ENCODE results near the gene ZNF710. TPM values are rescaled to one million over a fixed set of nuclear protein-coding genes. Genes with fewer than 3 reads are reported as not detected.

ZNF710 gene
- total RNA-seq, 1 experiment from 2014 or later: 6.3 TPM

DNA sequence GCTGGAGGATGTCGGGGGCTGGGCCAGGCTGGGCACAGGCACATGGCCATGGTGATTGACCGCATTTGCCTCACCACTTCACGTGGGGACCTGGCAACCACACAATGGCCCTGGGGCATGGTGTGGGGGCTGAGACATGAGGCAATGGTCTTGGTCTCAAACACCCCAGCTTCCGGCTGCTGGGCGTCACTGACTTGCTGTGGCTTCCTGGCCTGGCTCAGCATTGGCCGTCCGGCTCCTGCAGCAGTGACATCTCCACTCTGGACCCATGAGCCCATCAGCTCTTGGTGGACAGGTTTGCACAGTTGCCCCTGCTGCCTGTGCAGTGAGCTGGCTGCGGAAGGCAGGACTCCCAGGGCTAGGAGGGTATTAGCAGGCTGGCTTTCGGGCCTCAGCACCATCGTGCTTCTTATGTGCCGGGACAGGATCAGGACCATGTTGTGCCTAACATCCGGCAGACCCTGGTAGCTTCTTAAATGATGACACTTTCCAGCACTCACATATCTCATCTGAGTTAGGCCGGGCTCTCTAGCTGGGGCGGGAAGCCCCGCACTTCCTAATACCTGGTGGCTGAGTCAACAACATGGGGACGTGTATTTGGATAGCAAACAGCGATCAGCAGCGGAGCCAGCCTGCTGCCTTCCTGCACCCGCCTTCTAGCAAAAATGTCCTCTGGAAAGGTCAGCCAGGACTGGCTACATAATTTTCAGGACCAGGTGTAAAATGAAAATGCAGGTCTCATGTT lies 34.1 kb downstream of the ZNF710 start:
- Histone ChIP-seq H3K27ac (no peak overlapping the region), H3K27me3 (no peaks in the 10 kb centered on the region), H3K4me3 (no peak overlapping the region), H3K9me3 (replicated peaks) (no peaks in the 10 kb centered on the region), H3K4me1 (no peaks in the 10 kb centered on the region; the same call in 1 of the 2 replicates), H3K36me3 (no peaks in the 10 kb centered on the region)
- DNase-seq: no peak

GRCh38 chr15:90035840-90036230 lies 34.7 kb downstream of the ZNF710 start:
- Histone ChIP-seq H3K27me3 (no peaks in the 10 kb centered on the region), H3K4me3 (no peak overlapping the region), H3K9me3 (replicated peaks) (no peaks in the 10 kb centered on the region), H3K36me3 (no peaks in the 10 kb centered on the region), H3K4me1 (no peaks in the 10 kb centered on the region; the same call in 1 of the 2 replicates), H3K27ac (no peak overlapping the region)
- DNase-seq: no peak

DNA sequence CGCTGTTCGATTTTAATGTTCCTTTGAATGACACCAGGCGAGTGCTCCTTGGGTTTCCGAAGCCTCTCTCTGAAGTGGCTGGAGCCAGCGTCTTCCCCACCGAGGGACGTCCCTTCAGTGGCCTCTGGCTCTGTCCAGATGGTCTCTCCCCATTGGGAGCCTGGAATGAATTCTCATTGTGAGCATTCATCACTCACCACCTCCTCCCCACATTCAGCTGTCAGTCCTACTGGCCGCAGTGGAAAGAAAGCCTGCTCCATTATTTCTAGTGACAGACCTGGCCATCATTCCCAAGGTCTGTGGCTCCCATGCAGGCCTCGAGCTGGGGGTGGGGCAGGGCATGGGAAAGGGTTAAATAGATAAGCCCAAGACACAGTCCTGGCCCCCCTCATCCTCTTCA lies 35.2 kb downstream of the ZNF710 start:
- no peak overlapping the region for H3K27ac ChIP-seq
- H3K4me1 ChIP-seq: no peaks in the 10 kb centered on the region; the same call in 1 of the 2 replicates
- DNase-seq: no peak
- no peak overlapping the region for H3K4me3 ChIP-seq
- no peaks in the 10 kb centered on the region for H3K9me3 ChIP-seq (replicated peaks)
- no peaks in the 10 kb centered on the region for H3K27me3 ChIP-seq
- H3K36me3 ChIP-seq: no peaks in the 10 kb centered on the region

DNA sequence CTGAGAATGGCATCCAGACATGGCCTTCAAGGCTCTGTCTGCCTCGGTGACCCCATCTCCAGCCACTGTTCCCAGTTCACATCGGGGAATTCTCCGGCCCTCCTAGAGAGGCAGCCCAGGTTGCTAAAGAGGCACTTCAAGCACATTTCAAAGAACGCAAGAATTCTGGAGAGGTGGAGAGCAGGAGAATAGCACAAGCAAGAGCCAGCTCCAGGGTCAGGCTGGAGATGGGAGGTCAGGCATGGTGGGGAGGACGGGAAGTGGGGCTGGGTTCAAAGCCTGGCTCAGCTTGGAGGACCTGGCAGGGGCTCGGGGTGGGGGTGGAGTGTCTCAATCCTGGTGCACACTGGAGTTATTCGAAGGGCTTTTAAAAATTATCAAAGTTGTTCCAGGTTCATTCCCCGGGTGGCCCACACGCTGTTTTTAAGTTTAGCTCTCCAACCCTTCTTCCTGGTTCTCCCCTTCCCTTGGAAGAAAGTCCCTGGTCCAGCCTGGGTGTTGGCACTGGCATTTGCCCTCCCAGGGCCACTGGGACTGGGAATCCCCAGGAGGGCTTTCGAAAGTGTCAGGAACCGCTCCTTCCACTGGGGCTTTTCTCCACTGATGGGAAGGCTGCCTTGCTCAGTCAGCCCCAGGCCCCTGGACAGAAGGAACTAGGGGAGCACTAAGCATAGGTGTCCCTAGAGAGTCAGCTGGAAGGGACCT lies 35.8 kb downstream of the ZNF710 start:
- Histone ChIP-seq H3K36me3 (no peaks in the 10 kb centered on the region), H3K27ac (no peak overlapping the region), H3K4me1 (no peaks in the 10 kb centered on the region; the same call in 1 of the 2 replicates), H3K27me3 (no peaks in the 10 kb centered on the region), H3K4me3 (no peak overlapping the region), H3K9me3 (replicated peaks) (no peaks in the 10 kb centered on the region)
- DNase-seq: no peak

GRCh38 chr15:90037511-90037860 lies 36.4 kb downstream of the ZNF710 start:
- no peak for DNase-seq
- Histone ChIP-seq H3K27ac (no peak overlapping the region), H3K4me1 (no peaks in the 10 kb centered on the region; the same call in 1 of the 2 replicates), H3K27me3 (no peaks in the 10 kb centered on the region), H3K9me3 (replicated peaks) (no peaks in the 10 kb centered on the region), H3K36me3 (no peaks in the 10 kb centered on the region), H3K4me3 (no peak overlapping the region)

GRCh38 chr15:90037961-90038631 lies 37.0 kb downstream of the ZNF710 start:
- Histone ChIP-seq H3K4me3 (no peak overlapping the region), H3K9me3 (replicated peaks) (no peaks in the 10 kb centered on the region), H3K27ac (no peak overlapping the region), H3K36me3 (no peaks in the 10 kb centered on the region), H3K4me1 (no peaks in the 10 kb centered on the region; the same call in 1 of the 2 replicates), H3K27me3 (no peaks in the 10 kb centered on the region)
- no peak for DNase-seq

- no peak for DNase-seq
- no peak overlapping the region for H3K27ac ChIP-seq
- H3K27me3 ChIP-seq: no peaks in the 10 kb centered on the region
- no peaks in the 10 kb centered on the region for H3K36me3 ChIP-seq
- no peaks in the 10 kb centered on the region for H3K9me3 ChIP-seq (replicated peaks)
- no peaks in the 10 kb centered on the region; the same call in 1 of the 2 replicates for H3K4me1 ChIP-seq
- no peak overlapping the region for H3K4me3 ChIP-seq
Observed at GRCh38 chr15:90038632-90039095, 37.5 kb downstream of the ZNF710 start.

DNA sequence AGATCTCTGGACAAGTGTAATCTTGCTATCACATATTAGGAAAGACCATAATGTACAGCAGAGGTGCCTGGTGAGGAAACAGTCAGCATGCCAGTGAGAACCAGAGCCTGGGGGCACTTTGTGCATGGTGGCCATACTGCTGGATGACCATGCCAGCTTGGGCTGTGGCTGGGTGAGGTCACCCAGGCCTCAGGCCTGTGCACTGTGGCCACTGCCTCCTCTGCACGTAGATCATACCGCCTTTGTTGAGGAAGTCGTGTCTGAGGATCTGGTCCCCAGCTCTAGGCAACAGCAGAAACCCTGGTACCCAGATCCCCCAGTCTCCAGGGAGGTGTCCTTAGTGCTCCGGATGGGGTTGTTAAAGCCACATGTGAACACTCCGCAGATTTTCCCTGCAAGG lies 38.9 kb downstream of the ZNF710 start:
- H3K36me3 ChIP-seq: no peaks in the 10 kb centered on the region
- no peak overlapping the region for H3K4me3 ChIP-seq
- H3K9me3 ChIP-seq (replicated peaks): no peaks in the 10 kb centered on the region
- no peaks in the 10 kb centered on the region for H3K4me1 ChIP-seq
- no peak overlapping the region for H3K27ac ChIP-seq
- DNase-seq: no peak
- H3K27me3 ChIP-seq: no peaks in the 10 kb centered on the region

GRCh38 chr15:90040618-90041017 lies 39.5 kb downstream of the ZNF710 start:
- no peaks in the 10 kb centered on the region for H3K9me3 ChIP-seq (replicated peaks)
- no peaks in the 10 kb centered on the region for H3K4me1 ChIP-seq
- no peaks in the 10 kb centered on the region for H3K27me3 ChIP-seq
- no peaks in the 10 kb centered on the region for H3K36me3 ChIP-seq
- H3K27ac ChIP-seq: no peak overlapping the region
- no peak overlapping the region for H3K4me3 ChIP-seq
- no peak for DNase-seq

DNA sequence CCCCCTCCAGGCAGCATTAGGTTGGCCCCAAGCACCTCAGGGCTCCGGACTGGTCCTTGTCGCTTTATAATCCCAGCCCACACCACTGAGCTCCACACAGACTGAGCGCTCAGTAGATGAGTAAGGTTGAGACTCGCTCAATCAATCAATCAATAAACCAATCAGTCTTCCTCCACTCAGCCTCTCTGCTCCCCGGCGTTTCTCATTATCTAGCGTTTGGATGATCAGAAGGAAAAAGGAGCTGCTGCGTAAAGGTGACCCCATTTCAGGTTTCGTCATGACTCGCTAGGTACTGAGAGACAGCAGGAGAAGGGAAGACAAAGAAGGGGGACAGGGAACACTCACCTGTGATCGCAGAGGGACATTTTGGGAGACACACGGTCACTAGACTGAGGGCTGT lies 41.2 kb downstream of the ZNF710 start:
- H3K27me3 ChIP-seq: no peaks in the 10 kb centered on the region
- DNase-seq: no peak
- no peaks in the 10 kb centered on the region for H3K36me3 ChIP-seq
- H3K4me3 ChIP-seq: no peak overlapping the region
- H3K4me1 ChIP-seq: no peaks in the 10 kb centered on the region
- H3K27ac ChIP-seq: no peak overlapping the region
- H3K9me3 ChIP-seq (replicated peaks): no peaks in the 10 kb centered on the region

GRCh38 chr15:90042766-90043529 lies 41.8 kb downstream of the ZNF710 start:
- Histone ChIP-seq H3K4me3 (no peak overlapping the region), H3K27me3 (no peaks in the 10 kb centered on the region), H3K36me3 (no peaks in the 10 kb centered on the region), H3K9me3 (replicated peaks) (no peaks in the 10 kb centered on the region), H3K4me1 (no peaks in the 10 kb centered on the region), H3K27ac (no peak overlapping the region)
- no peak for DNase-seq

- H3K4me3 ChIP-seq: no peak overlapping the region
- H3K27me3 ChIP-seq: no peaks in the 10 kb centered on the region
- no peak for DNase-seq
- no peaks in the 10 kb centered on the region for H3K9me3 ChIP-seq (replicated peaks)
- no peaks in the 10 kb centered on the region for H3K4me1 ChIP-seq
- H3K36me3 ChIP-seq: no peaks in the 10 kb centered on the region
- no peak overlapping the region for H3K27ac ChIP-seq
Observed at GRCh38 chr15:90043530-90044010, 42.4 kb downstream of the ZNF710 start.

DNA sequence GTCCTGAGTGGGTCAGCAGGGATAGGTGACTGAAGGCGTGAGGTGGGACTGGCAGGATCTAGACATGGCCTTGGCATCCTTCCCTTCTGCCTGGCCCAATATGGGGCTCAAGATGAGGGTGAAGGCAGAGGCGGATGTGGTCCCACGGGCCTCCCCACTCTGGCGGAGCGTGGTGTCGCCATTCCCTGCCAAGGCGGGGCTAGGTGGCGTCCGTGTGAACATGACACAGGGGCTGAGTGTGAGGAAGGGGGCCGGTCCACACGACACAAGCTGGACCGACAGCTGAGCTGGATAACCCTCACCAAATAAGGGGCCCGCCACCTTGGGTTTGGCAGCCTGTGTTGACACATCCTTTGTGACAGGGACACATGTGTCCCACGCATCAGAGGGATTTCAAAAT lies 43.1 kb downstream of the ZNF710 start:
- H3K4me3 ChIP-seq: no peak overlapping the region
- H3K4me1 ChIP-seq: no peaks in the 10 kb centered on the region
- H3K9me3 ChIP-seq (replicated peaks): no peaks in the 10 kb centered on the region
- no peaks in the 10 kb centered on the region for H3K27me3 ChIP-seq
- H3K27ac ChIP-seq: no peak overlapping the region
- DNase-seq: no peak
- no peaks in the 10 kb centered on the region for H3K36me3 ChIP-seq

- H3K4me1 ChIP-seq: no peaks in the 10 kb centered on the region
- DNase-seq: no peak
- no peak overlapping the region for H3K4me3 ChIP-seq
- H3K27ac ChIP-seq: no peak overlapping the region
- no peaks in the 10 kb centered on the region for H3K9me3 ChIP-seq (replicated peaks)
- H3K36me3 ChIP-seq: no peaks in the 10 kb centered on the region
- H3K27me3 ChIP-seq: no peaks in the 10 kb centered on the region
Observed at GRCh38 chr15:90044916-90045371, 43.8 kb downstream of the ZNF710 start.

Data from SJCRH30 (cell line).